Rectal smooth muscle tissue (tissue), 1 donor: Measurements from ENCODE around the gene MRPS10.
"Not testable (repeated sequence)": the region's sequence is repeated elsewhere in the genome, so short reads cannot be mapped to it uniquely, and the experiment has no call there.

Experiments
- H3K27ac ChIP-seq: one replicate; pipeline ENCODE4 v1.7.0; 2013; ENCODE audit warnings: low read depth, low read length, inconsistent platforms
- H3K27me3 ChIP-seq: one replicate; pipeline ENCODE4 v1.7.0; 2013; ENCODE audit warnings: low read length; ENCODE audit not compliant: control insufficient read depth, insufficient read depth
- H3K36me3 ChIP-seq: one replicate; pipeline ENCODE4 v1.7.0; 2013; ENCODE audit warnings: low read length; ENCODE audit not compliant: control insufficient read depth, insufficient read depth
- H3K4me1 ChIP-seq: one replicate; pipeline ENCODE4 v1.7.0; 2013; ENCODE audit warnings: low read length; ENCODE audit not compliant: control insufficient read depth, insufficient read depth
- H3K4me3 ChIP-seq: one replicate; pipeline ENCODE4 v1.7.0; 2013; ENCODE audit warnings: low read length
- H3K9ac ChIP-seq: one replicate; pipeline ENCODE4 v1.7.0; 2013; ENCODE audit warnings: low read length

MRPS10 gene

DNA sequence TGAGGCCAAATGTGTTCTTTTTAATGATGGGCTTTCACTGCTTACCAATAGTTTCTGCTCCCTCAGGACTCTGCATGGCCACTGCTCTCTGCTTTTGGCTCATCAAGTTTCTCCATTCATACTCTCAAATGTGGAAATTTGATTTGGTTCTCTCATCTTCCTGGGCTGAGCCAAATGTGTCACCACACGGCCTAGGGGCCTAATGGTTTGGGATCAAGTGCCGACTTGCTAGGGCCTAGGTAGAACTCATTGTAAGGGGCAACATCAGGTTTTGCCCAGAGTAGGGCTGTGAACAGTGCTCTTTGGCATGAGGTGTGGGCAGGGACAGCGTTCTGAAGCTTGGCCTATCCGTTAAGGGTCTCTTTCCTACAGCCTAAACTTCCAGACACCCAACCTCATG is 3.9 kb upstream of the MRPS10 start:
- Histone ChIP-seq H3K36me3 (peaks cover under 1% of the 10 kb centered on the region), H3K27me3 (no peaks in the 10 kb centered on the region), H3K27ac (no peak overlapping the region), H3K4me3 (no peak overlapping the region), H3K9ac (no peak overlapping the region), H3K4me1 (peaks cover 6% of the 10 kb centered on the region)

DNA sequence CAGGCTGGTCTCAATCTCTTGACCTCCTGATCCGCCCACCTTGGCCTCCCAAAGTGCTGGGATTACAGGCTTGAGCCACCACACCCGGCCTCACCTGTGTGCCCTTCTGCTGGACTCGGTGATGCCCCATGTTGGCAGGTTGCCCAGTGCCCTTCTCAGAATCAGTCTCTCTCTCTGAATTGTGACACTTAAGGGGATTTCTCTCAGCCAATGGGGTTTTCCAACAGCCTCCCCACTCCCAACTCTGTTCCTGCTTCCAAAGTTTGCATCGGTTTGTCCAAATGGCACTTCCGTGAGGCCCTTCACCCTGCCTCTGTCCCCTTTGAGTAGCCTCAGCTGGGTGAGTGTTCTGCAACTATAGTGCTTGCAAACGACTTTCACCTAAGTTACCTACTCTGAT is 3.1 kb upstream of the MRPS10 start:
- Histone ChIP-seq H3K4me1 (peaks cover 5% of the 10 kb centered on the region), H3K9ac (no peak overlapping the region), H3K27ac (no peak overlapping the region), H3K4me3 (no peak overlapping the region), H3K27me3 (no peaks in the 10 kb centered on the region), H3K36me3 (no peaks in the 10 kb centered on the region)

DNA sequence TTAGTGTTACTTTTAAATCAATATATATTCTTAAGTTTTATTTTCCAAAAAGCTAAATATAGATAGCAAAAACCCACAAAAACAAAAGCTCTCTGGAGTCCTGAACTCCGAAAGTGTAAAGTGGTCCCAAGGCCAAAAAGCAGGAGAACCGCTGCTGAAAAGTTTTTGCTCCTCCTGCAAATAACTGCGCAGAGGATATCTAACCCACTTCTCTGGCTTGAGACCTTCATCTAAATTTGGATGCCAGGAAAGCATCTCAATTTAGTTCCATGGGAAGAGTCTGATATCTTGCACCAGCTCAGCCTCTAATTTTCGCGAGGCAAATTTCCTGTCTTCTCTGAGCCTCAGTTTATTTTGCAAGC is 523 bp downstream of the MRPS10 start:
- Histone ChIP-seq H3K27me3 (no peaks in the 10 kb centered on the region), H3K4me3 (peak overlapping the region; percentile 90), H3K9ac (peak overlapping the region; percentile 89), H3K27ac (peak overlapping the region; percentile 86), H3K36me3 (peaks cover under 1% of the 10 kb centered on the region), H3K4me1 (peaks cover 5% of the 10 kb centered on the region)

DNA sequence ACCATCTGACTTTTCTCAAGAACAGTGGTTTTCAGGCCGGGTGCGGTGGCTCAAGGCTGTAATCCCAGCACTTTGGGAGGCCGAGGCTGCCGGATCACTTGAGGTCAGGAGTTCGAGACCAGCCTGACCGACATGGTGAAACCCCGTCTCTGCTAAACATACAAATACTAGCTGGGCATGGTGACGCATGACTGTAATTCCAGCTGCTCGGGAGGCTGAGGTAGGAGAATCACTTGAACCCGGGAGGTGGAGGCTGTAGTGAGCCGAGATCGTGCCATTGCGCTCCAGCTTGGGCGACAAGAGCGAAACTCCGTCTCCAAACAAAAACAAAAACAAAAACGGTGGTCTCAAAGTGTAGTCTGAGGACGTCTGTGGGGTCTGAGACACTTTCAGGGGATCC is 1.2 kb downstream of the MRPS10 start:
- not testable (repeated sequence) for H3K27ac ChIP-seq, H3K27me3 ChIP-seq, H3K36me3 ChIP-seq, H3K9ac ChIP-seq, H3K4me1 ChIP-seq
- H3K4me3 ChIP-seq: peak overlapping the region; percentile 33

- Histone ChIP-seq H3K4me3 (no peak overlapping the region), H3K9ac (no peak overlapping the region), H3K27me3 (no peaks in the 10 kb centered on the region), H3K36me3 (peaks cover 17% of the 10 kb centered on the region), H3K4me1 (peaks cover 5% of the 10 kb centered on the region), H3K27ac (no peak overlapping the region)
Observed at GRCh38 chr6:42212442-42212841, 5.2 kb downstream of the MRPS10 start.

- no peak overlapping the region for H3K27ac ChIP-seq
- H3K4me3 ChIP-seq: no peak overlapping the region
- H3K36me3 ChIP-seq: peaks cover 17% of the 10 kb centered on the region
- peaks cover 3% of the 10 kb centered on the region for H3K4me1 ChIP-seq
- no peaks in the 10 kb centered on the region for H3K27me3 ChIP-seq
- H3K9ac ChIP-seq: no peak overlapping the region
Observed at GRCh38 chr6:42211726-42212125, 5.9 kb downstream of the MRPS10 start.

DNA sequence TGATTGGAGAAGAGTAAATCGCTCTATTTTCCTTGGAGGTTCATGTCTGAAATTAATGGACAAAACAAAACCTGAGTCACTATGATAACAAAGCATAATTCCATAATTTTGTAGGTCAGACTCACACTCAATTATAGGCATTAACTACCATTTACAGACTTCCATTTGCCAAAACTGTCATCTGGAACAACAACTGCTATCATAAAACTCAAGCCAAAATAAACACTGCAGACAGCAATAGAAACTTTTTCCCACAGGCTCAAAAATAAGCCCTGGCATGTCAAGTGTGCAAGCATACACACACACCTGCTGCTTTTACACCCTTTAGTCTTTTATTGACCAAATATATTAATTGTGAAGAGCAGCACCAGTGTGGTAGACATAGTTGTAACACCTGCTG is 7.1 kb downstream of the MRPS10 start:
- Histone ChIP-seq H3K4me3 (no peak overlapping the region), H3K27ac (no peak overlapping the region), H3K4me1 (no peaks in the 10 kb centered on the region), H3K27me3 (no peaks in the 10 kb centered on the region), H3K9ac (no peak overlapping the region), H3K36me3 (peaks cover 17% of the 10 kb centered on the region)

DNA sequence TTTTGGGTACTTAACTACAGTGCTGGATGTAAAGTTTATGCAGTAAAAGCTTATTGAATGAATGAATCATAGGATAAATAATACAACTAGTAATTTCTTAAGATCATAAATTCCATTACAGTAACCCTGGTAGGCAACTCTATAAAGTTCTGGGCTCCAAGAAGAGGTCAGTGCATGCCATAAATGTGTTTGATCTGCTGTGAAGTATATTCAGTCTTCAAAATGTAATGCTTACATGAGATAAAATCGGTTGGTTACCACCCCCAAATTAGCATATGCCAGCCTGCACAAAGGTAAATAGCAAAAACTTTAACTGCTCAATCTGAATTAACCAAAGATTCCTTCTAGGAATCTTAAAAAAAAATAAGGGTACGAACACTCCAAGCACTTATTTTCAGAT is 10.1 kb downstream of the MRPS10 start:
- H3K4me3 ChIP-seq, H3K9ac ChIP-seq, H3K4me1 ChIP-seq, H3K27me3 ChIP-seq, H3K27ac ChIP-seq: not testable (repeated sequence)
- peaks cover 17% of the 10 kb centered on the region for H3K36me3 ChIP-seq

GRCh38 chr6:42204768-42205282 is 12.8 kb downstream of the MRPS10 start:
- H3K27ac ChIP-seq: no peak overlapping the region
- peaks cover 4% of the 10 kb centered on the region for H3K36me3 ChIP-seq
- H3K4me3 ChIP-seq: no peak overlapping the region
- H3K9ac ChIP-seq: no peak overlapping the region
- peaks cover 8% of the 10 kb centered on the region for H3K4me1 ChIP-seq
- no peaks in the 10 kb centered on the region for H3K27me3 ChIP-seq

DNA sequence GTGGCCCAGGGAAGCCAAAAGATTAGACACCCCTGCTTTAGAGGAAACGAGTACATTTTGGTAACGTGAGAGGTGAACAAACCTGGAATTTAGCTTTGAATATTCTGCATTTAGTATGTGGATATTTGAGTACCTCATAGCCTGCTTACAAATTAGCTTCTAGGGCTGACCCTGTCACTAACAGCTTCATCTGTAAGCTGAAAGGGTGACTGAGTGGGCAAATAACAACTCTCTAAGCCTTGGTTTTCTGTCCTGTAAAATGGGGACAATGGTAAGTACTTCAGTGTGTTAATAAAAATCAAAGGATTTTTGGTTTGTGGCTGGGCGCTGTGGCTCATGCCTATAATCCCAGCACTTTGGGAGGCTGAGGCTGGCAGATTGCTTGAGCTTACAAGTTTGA is 14.5 kb downstream of the MRPS10 start:
- Histone ChIP-seq H3K27me3 (no peaks in the 10 kb centered on the region), H3K36me3 (no peaks in the 10 kb centered on the region), H3K9ac (no peak overlapping the region), H3K4me3 (no peak overlapping the region), H3K4me1 (peaks cover 8% of the 10 kb centered on the region), H3K27ac (no peak overlapping the region)

GRCh38 chr6:42202131-42202915 is 15.3 kb downstream of the MRPS10 start:
- not testable (repeated sequence) for H3K9ac ChIP-seq, H3K36me3 ChIP-seq, H3K27ac ChIP-seq, H3K4me3 ChIP-seq, H3K4me1 ChIP-seq, H3K27me3 ChIP-seq

DNA sequence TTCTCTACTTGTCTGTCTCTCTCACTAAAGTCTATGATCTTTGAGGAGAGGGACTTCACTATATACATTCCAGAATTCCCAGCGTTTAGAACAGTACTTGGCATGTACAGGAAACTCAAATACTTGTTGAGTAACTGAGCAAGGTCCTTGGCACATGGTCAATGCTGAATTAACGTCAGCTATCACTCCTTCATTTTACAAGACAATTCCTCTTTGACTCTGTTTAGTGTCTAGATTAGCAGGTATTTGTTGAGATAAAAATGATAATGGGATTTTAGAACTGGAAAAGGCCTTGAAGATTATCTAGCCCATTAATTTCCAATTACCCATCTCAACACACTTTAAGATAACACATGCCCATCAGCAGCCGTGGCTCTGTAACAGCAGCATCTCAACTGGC is 16.3 kb downstream of the MRPS10 start:
- Histone ChIP-seq H3K27me3 (no peaks in the 10 kb centered on the region), H3K9ac (no peak overlapping the region), H3K4me1 (peaks cover 8% of the 10 kb centered on the region), H3K27ac (no peak overlapping the region), H3K36me3 (no peaks in the 10 kb centered on the region), H3K4me3 (no peak overlapping the region)

GRCh38 chr6:42200035-42200434 is 17.6 kb downstream of the MRPS10 start:
- no peaks in the 10 kb centered on the region for H3K36me3 ChIP-seq
- H3K9ac ChIP-seq: no peak overlapping the region
- no peak overlapping the region for H3K27ac ChIP-seq
- H3K27me3 ChIP-seq: no peaks in the 10 kb centered on the region
- H3K4me3 ChIP-seq: no peak overlapping the region
- peaks cover 8% of the 10 kb centered on the region for H3K4me1 ChIP-seq
